Smooth muscle cell (in vitro differentiated cells): Measurements from ENCODE around the gene INHBA. TPM values are rescaled to one million over a fixed set of nuclear protein-coding genes. Genes with fewer than 3 reads are reported as not detected.

Experiments used
- DNase-seq: peaks from one replicate; lab custom pipeline; 2025; ENCODE audit not compliant: unreplicated experiment; lab: John Stamatoyannopoulos, UW
- H2AFZ ChIP-seq: fragments of 200-600 bp; sonication (generic); 2 replicates; pipeline ENCODE4 v1.6.0; 2016; ENCODE audit warnings: antibody characterized with exemption, low read depth, mild to moderate bottlenecking
- H3F3A ChIP-seq: fragments of 200-600 bp; sonication (generic); 2 replicates; pipeline ENCODE4 v1.6.0; 2017; ENCODE audit warnings: antibody characterized with exemption, low read depth
- H3K27ac ChIP-seq: fragments of 200-600 bp; sonication (generic); 2 replicates; pipeline ENCODE4 v1.5.1; 2016; ENCODE audit warnings: low read depth, mild to moderate bottlenecking
- H3K27me3 ChIP-seq: fragments of 200-600 bp; sonication (generic); 2 replicates; pipeline ENCODE4 v1.6.1; 2016; ENCODE audit warnings: low read depth, mild to moderate bottlenecking
- H3K36me3 ChIP-seq: fragments of 200-600 bp; sonication (generic); 2 replicates; pipeline ENCODE4 v1.5.1; 2016; ENCODE audit warnings: low read depth
- H3K4me1 ChIP-seq: fragments of 200-600 bp; sonication (generic); 2 replicates; pipeline ENCODE4 v1.5.1; 2016; ENCODE audit warnings: low read depth
- H3K4me2 ChIP-seq: fragments of 200-600 bp; sonication (generic); 2 replicates; pipeline ENCODE4 v1.6.0; 2016; ENCODE audit warnings: mild to moderate bottlenecking
- H3K4me3 ChIP-seq: fragments of 200-600 bp; sonication (generic); 2 replicates; pipeline ENCODE4 v1.5.1; 2016; ENCODE audit warnings: mild to moderate bottlenecking
- H3K79me2 ChIP-seq: fragments of 200-600 bp; sonication (generic); 2 replicates; pipeline ENCODE4 v1.6.0; 2016; ENCODE audit warnings: low read depth, mild to moderate bottlenecking
- H3K9ac ChIP-seq: fragments of 200-600 bp; sonication (generic); 2 replicates; pipeline ENCODE4 v1.6.0; 2016; ENCODE audit warnings: low read depth
- H3K9me3 ChIP-seq: fragments of 200-600 bp; sonication (generic); replicated peaks from 2 replicates; pipeline ENCODE4 v1.5.1; 2016; ENCODE audit warnings: low read depth
- H4K20me1 ChIP-seq: fragments of 200-600 bp; sonication (generic); 2 replicates; pipeline ENCODE4 v1.6.0; 2016; ENCODE audit warnings: low read depth
- WGBS: methylation state at CpG from one replicate; pipeline ENCODE4 v1.1.7; 2016; ENCODE audit warnings: low lambda C conversion rate; 5-methylcytosine and 5-hydroxymethylcytosine counted together
- polyA plus RNA-seq: library from polyadenylated mRNA; unstranded; fragments of >200 nt; fragmentation: Nextera tagmentation; extraction: Ambion mirVana; gene quantifications from 2 replicates; pipeline ENCODE4 v1.2.1, GENCODE V29; 2016
- total RNA-seq: library from RNA; depleted of rRNA; stranded (reverse); fragments of >200 nt; gene quantifications from 2 replicates; pipeline ENCODE4 v1.2.3, GENCODE V29; 2014
- TF ChIP-seq, protein P1 (sequence below): fragments of 200-600 bp; sonication (generic); IDR thresholded peaks from 2 replicates; pipeline ENCODE4 v1.5.1; 2017; ENCODE audit warnings: borderline replicate concordance, mild to moderate bottlenecking, antibody characterized with exemption; ENCODE audit not compliant: insufficient read depth, poor library complexity, severe bottlenecking

The INHBA gene
- total RNA-seq: 257 and 290 TPM in 2 replicates
- polyA plus RNA-seq: 297 and 326 TPM in 2 replicates

GRCh38 chr7:41702635-41703371 is at the start of gene INHBA:
TSS of gene INHBA (minus strand) at chr7:41703090. CDS start at chr7:41700374, 2,716 bp downstream.
- peaks cover 12% of the 10 kb centered on the region for H3K4me1 ChIP-seq
- peaks cover 49% of the 10 kb centered on the region for H3K79me2 ChIP-seq
- H2AFZ ChIP-seq: no peak within 1 kb of the TSS
- DNase-seq: no peak
- peak within 1 kb of the TSS; percentile 89 for H3K4me2 ChIP-seq
- peak within 1 kb of the TSS; percentile 55 for H3K4me3 ChIP-seq
- peak within 1 kb of the TSS; percentile 94 for H3K27ac ChIP-seq
- WGBS: 57% methylated on average over 3 of the region's 3 CpGs
- H3K9ac ChIP-seq: peak within 1 kb of the TSS; percentile 85
- TF ChIP-seq, protein P1, sequence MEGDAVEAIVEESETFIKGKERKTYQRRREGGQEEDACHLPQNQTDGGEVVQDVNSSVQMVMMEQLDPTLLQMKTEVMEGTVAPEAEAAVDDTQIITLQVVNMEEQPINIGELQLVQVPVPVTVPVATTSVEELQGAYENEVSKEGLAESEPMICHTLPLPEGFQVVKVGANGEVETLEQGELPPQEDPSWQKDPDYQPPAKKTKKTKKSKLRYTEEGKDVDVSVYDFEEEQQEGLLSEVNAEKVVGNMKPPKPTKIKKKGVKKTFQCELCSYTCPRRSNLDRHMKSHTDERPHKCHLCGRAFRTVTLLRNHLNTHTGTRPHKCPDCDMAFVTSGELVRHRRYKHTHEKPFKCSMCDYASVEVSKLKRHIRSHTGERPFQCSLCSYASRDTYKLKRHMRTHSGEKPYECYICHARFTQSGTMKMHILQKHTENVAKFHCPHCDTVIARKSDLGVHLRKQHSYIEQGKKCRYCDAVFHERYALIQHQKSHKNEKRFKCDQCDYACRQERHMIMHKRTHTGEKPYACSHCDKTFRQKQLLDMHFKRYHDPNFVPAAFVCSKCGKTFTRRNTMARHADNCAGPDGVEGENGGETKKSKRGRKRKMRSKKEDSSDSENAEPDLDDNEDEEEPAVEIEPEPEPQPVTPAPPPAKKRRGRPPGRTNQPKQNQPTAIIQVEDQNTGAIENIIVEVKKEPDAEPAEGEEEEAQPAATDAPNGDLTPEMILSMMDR: no peak
- peaks cover 30% of the 10 kb centered on the region for H3F3A ChIP-seq
- H3K27me3 ChIP-seq: no peaks in the 10 kb centered on the region
- H3K36me3 ChIP-seq: no peaks in the 10 kb centered on the region
- H3K9me3 ChIP-seq: no peaks in the 10 kb centered on the region
- peaks cover 40% of the 10 kb centered on the region for H4K20me1 ChIP-seq

GRCh38 chr7:41752615-41753014 is 49.7 kb upstream of the INHBA start:
- H3K4me2 ChIP-seq: no peak overlapping the region
- H3K27ac ChIP-seq: peak overlapping the region; percentile 25
- H3K36me3 ChIP-seq: no peaks in the 10 kb centered on the region
- no peaks in the 10 kb centered on the region for H3F3A ChIP-seq
- H3K79me2 ChIP-seq: no peaks in the 10 kb centered on the region
- 92% methylated on average over 2 of the region's 2 CpGs for WGBS
- TF ChIP-seq, protein P1: no peak
- no peak overlapping the region for H2AFZ ChIP-seq
- no peak for DNase-seq
- H3K4me3 ChIP-seq: no peak overlapping the region
- H3K9ac ChIP-seq: no peak overlapping the region
- no peaks in the 10 kb centered on the region for H3K27me3 ChIP-seq
- H3K4me1 ChIP-seq: no peaks in the 10 kb centered on the region
- H3K9me3 ChIP-seq: no peaks in the 10 kb centered on the region
- no peaks in the 10 kb centered on the region for H4K20me1 ChIP-seq

DNA sequence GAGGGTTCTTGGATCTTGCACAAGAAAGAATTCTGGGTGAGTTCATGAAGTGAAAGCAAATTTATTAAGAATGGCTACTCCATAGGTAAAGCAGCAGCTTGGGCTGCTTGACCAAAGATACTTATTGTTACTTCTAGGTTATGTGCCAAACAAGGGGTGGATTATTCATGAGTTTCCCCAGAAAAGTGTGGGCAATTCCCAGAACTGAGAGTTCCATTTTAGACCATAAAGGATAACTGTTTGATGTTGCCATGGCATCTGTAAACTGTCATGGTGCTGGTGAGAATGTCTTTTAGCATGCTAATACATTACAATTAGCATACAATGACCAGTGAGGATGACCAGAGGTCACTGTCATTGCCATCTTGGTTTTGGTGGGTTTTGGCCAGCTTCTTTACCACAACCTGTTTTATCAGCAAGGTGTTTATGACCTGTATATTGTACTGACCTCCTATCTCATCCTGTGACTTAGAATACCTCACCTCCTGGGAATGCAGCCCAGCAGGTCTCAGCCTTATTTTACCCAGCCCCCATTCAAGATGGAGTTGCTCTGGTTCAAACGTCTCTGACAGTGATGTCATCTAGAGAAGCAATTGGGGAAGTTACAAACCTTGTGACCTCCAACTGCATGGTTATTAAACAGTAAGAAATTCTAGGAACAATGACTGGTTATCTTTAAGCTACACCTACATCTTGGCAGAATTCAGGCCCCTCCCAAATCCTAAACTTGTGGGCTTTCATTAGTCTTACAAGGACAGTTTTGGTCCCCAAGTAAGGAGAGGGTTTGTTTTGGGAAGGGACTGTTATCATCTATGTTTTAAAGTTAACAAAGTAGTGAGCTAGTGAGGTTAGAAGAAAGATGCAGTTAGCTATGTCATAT is 48.0 kb upstream of the INHBA start:
- DNase-seq: no peak
- no peak overlapping the region for H3K27ac ChIP-seq
- no peak overlapping the region for H3K4me3 ChIP-seq
- H3K36me3 ChIP-seq: no peaks in the 10 kb centered on the region
- H3K79me2 ChIP-seq: no peaks in the 10 kb centered on the region
- no peak overlapping the region for H3K4me2 ChIP-seq
- H4K20me1 ChIP-seq: no peaks in the 10 kb centered on the region
- WGBS: 54% methylated on average over 1 of the region's 1 CpG
- H3K4me1 ChIP-seq: no peaks in the 10 kb centered on the region
- TF ChIP-seq, protein P1: no peak
- H3K27me3 ChIP-seq: no peaks in the 10 kb centered on the region
- no peaks in the 10 kb centered on the region for H3F3A ChIP-seq
- no peak overlapping the region for H2AFZ ChIP-seq
- no peaks in the 10 kb centered on the region for H3K9me3 ChIP-seq
- H3K9ac ChIP-seq: no peak overlapping the region
